Measurements from ENCODE around the gene ZSCAN10. TPM values are rescaled to one million over a fixed set of nuclear protein-coding genes. Genes with fewer than 3 reads are reported as not detected.

Gene ZSCAN10
- polyA plus RNA-seq, 1 donor (not counting 4 experiments of a cell fraction or from before 2014, with no cell fraction given): not detected

DNA sequence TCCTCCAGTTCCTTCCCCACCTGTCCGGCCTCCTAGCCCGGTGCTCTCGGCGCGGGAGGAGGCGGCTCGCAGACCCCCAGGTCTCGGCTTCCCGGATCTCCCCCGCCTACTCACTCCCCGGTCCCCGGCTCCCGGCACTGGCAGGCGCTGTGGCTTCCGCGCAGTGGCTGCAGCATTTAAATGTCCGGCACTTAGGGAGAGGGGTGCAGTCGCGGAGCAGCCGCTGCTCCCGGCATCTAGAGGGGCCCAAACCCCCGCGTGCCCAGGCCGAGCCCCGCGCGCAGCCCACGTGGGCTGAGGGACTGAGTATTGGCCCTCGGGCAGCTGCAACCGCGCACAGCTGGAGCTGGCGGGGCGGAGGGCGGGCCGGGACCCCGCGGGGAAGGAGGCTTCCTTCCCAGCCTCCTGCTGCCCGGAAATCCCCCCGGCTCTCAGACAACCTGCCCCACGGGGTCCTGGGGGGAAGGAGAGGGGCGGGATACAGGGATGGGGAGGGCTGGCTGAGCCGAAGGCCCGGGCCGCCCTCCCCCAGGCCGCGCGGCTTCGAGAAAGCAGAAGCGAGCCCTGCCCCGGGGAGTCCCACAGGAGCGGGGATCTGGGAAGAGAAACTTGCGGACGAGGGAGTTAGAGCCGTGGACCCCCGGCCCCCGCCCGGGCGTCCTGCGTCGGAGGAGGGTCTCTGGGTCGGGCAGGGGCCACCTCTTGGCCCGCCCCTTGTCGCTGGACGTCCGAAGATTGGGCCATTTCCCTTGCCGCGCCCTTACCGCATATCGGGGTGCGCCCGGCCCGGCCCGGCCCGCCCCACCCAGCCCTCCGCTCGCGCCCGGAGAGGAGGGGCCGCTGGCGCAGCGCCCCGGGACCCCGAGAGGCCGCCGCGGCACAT, 53.1 kb downstream of the ZSCAN10 start, which contains the start of gene MMP25:
Gene MMP25 (plus strand): TSS at position 804 of the 883 bp plus-strand sequence. CDS start 357 bp downstream, outside the sequence.
- Histone ChIP-seq H3K9me3 (ENCODE audit: control insufficient read depth, low read depth, low read length) (no peaks in the 10 kb centered on the region), H3K4me2 (ENCODE audit: control insufficient read depth, extremely low read depth, insufficient read depth, low read depth, low read length) (peak within 1 kb of the TSS; percentile 84), H3K4me1 (ENCODE audit: control insufficient read depth, extremely low read depth, insufficient read depth, low read length) (no peaks in the 10 kb centered on the region), H3K36me3 (ENCODE audit: control insufficient read depth in 2 of 2, extremely low read depth in 1 of 2, insufficient read depth in 2 of 2, low read length in 2 of 2) (no peaks in the 10 kb centered on the region), H2AFZ (ENCODE audit: control insufficient read depth, low read length) (peak within 1 kb of the TSS; percentile 33), H3K9me1 (ENCODE audit: control insufficient read depth, extremely low read depth, insufficient read depth, low read length) (no peaks in the 10 kb centered on the region), H3K27me3 (ENCODE audit: control insufficient read depth, extremely low read depth, insufficient read depth, low read length) (peaks cover 46% of the 10 kb centered on the region), H3K27ac (ENCODE audit: control insufficient read depth, insufficient read depth, low read length) (no peak within 1 kb of the TSS), H4K20me1 (ENCODE audit: control insufficient read depth, extremely low read depth, insufficient read depth, low read length) (no peaks in the 10 kb centered on the region), H3K4me3 (ENCODE audit: control insufficient read depth in 2 of 3, extremely low read depth in 1 of 3, insufficient read depth in 2 of 3, low read depth in 1 of 3, low read length in 3 of 3) (peak within 1 kb of the TSS; percentile 43 to 67 (median 57)), H3K9ac (ENCODE audit: control insufficient read depth, extremely low read depth, insufficient read depth, low read length) (peak within 1 kb of the TSS; percentile 44), H3K79me2 (ENCODE audit: control insufficient read depth, insufficient read depth, low read length) (no peaks in the 10 kb centered on the region)
- dilution Hi-C loops (cut with MboI; ENCODE audit: extremely low pct_ligation_motif_present, low sequenced_read_pairs): no loop called here
- no peak for FAIRE-seq
- no peak for DNase-seq (ENCODE audit: low read depth, low spot score)
- peak; percentile 85 for TF ChIP-seq EZH2 (IDR thresholded peaks at IDR 0.05; ENCODE audit: low read length)
- TF ChIP-seq CTCF (optimal IDR thresholded peaks at IDR 0.05 in 1 of 3, IDR thresholded peaks at IDR 0.05 in 1 of 3, conservative IDR thresholded peaks at IDR 0.05 in 1 of 3; ENCODE audit: extremely low read depth in 1 of 3, insufficient read depth in 2 of 3, low read length in 3 of 3): no peak

- no peak overlapping the region for H3K9ac ChIP-seq (ENCODE audit: control insufficient read depth, extremely low read depth, insufficient read depth, low read length)
- dilution Hi-C loops (cut with MboI; ENCODE audit: extremely low pct_ligation_motif_present, low sequenced_read_pairs): no loop called here
Observed at GRCh38 chr16:3044708-3045107, 54.4 kb downstream of the ZSCAN10 start.

More at GRCh38 chr16:3044708-3045107, 54.4 kb downstream of the ZSCAN10 start:
- no peaks in the 10 kb centered on the region for H3K4me1 ChIP-seq (ENCODE audit: control insufficient read depth, extremely low read depth, insufficient read depth, low read length)
- H3K4me3 ChIP-seq (ENCODE audit: control insufficient read depth in 2 of 3, extremely low read depth in 1 of 3, insufficient read depth in 2 of 3, low read depth in 1 of 3, low read length in 3 of 3): no peak overlapping the region
- H3K9me1 ChIP-seq (ENCODE audit: control insufficient read depth, extremely low read depth, insufficient read depth, low read length): no peaks in the 10 kb centered on the region
- H3K36me3 ChIP-seq (ENCODE audit: control insufficient read depth in 2 of 2, extremely low read depth in 1 of 2, insufficient read depth in 2 of 2, low read length in 2 of 2): no peaks in the 10 kb centered on the region
- H3K79me2 ChIP-seq (ENCODE audit: control insufficient read depth, insufficient read depth, low read length): no peaks in the 10 kb centered on the region
- FAIRE-seq (no peak), DNase-seq (ENCODE audit: low read depth, low spot score) (no peak)
- peaks cover 41% of the 10 kb centered on the region for H3K27me3 ChIP-seq (ENCODE audit: control insufficient read depth, extremely low read depth, insufficient read depth, low read length)
- H4K20me1 ChIP-seq (ENCODE audit: control insufficient read depth, extremely low read depth, insufficient read depth, low read length): no peaks in the 10 kb centered on the region
- H3K9me3 ChIP-seq (ENCODE audit: control insufficient read depth, low read depth, low read length): no peaks in the 10 kb centered on the region
- no peak overlapping the region for H3K27ac ChIP-seq (ENCODE audit: control insufficient read depth, insufficient read depth, low read length)
- TF ChIP-seq EZH2 (IDR thresholded peaks at IDR 0.05; ENCODE audit: low read length): no peak
- no peak for TF ChIP-seq CTCF (optimal IDR thresholded peaks at IDR 0.05 in 1 of 3, IDR thresholded peaks at IDR 0.05 in 1 of 3, conservative IDR thresholded peaks at IDR 0.05 in 1 of 3; ENCODE audit: extremely low read depth in 1 of 3, insufficient read depth in 2 of 3, low read length in 3 of 3)
- H3K4me2 ChIP-seq (ENCODE audit: control insufficient read depth, extremely low read depth, insufficient read depth, low read depth, low read length): no peak overlapping the region
- H2AFZ ChIP-seq (ENCODE audit: control insufficient read depth, low read length): no peak overlapping the region

Measured in keratinocyte (primary cell).